RWPE1 (cell line): Measurements from ENCODE around the gene SCGB2B2.

Source experiments
- CTCF ChIA-PET: fragments of 350-600 bp; sonication (Branson Sonifier 250); formaldehyde crosslinking; extraction: SDS; loops from one replicate; lab custom pipeline; 2021; lab: Yijun Ruan, JAX
- POLR2A ChIA-PET: fragments of 400-600 bp; formaldehyde crosslinking; extraction: SDS; loops from one replicate; lab custom pipeline; 2020; ENCODE audit warnings: antibody characterized with exemption; ENCODE audit not compliant: low non-redundant PET; lab: Yijun Ruan, JAX
- DNase-seq: peaks from one replicate; pipeline ENCODE4 v3.0.0; 2012; ENCODE audit warnings: low spot score
- H3K27ac ChIP-seq: fragments of 450-650 bp; 2 replicates; pipeline ENCODE4 v1.5.1; 2017
- TF ChIP-seq, protein P1 (sequence below): fragments of 450-650 bp; conservative IDR thresholded peaks from 2 replicates; pipeline ENCODE4 v1.5.1; 2017; ENCODE audit warnings: low read depth, mild to moderate bottlenecking

The SCGB2B2 gene

DNA sequence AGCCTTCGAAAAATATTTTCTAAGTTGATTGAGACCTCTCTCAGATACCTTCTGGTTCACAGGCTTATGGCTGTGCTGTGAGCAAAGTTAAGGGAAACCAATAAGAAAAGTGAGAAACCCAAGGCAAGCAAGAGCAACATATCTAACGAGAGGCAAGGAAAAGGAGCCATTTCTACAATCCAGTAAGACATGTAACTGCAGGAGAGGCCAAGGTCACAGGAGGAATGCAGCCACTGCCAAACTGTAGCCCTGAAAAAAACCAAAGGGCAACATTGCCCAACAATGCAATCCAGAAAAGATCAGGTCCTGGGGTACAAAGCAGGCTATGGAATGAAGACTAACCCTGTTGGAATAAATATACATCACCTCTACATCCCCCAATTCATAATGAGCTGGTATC lies 21.3 kb downstream of the SCGB2B2 start:
- POLR2A ChIA-PET, result no interaction called here
- no peak for DNase-seq
- TF ChIP-seq, protein P1, sequence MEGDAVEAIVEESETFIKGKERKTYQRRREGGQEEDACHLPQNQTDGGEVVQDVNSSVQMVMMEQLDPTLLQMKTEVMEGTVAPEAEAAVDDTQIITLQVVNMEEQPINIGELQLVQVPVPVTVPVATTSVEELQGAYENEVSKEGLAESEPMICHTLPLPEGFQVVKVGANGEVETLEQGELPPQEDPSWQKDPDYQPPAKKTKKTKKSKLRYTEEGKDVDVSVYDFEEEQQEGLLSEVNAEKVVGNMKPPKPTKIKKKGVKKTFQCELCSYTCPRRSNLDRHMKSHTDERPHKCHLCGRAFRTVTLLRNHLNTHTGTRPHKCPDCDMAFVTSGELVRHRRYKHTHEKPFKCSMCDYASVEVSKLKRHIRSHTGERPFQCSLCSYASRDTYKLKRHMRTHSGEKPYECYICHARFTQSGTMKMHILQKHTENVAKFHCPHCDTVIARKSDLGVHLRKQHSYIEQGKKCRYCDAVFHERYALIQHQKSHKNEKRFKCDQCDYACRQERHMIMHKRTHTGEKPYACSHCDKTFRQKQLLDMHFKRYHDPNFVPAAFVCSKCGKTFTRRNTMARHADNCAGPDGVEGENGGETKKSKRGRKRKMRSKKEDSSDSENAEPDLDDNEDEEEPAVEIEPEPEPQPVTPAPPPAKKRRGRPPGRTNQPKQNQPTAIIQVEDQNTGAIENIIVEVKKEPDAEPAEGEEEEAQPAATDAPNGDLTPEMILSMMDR, result no peak
- CTCF ChIA-PET, result no interaction called here
- no peak overlapping the region for H3K27ac ChIP-seq

DNA sequence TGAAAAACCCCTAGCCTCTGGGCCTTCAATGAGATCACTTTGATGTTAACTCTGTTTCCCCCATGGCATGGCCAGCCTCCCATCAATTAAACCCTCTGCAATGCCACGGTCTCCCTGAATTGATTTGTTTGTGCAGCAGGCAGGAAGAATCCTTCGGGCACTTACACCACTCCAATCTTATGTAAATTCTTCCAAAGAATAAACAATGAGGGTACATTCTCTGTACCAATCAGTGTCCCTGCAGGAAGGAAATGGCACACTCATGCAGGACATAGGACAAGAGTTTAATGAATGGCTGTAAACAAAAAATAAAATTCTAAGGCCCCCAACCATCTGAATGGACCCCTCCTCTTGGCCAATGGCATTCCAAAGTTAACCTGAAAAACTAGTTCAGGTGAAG lies 22.2 kb downstream of the SCGB2B2 start:
- H3K27ac ChIP-seq, result no peak overlapping the region
- ChIA-PET POLR2A (no interaction called here), CTCF (no interaction called here)
- TF ChIP-seq, protein P1, result no peak
- no peak for DNase-seq

DNA sequence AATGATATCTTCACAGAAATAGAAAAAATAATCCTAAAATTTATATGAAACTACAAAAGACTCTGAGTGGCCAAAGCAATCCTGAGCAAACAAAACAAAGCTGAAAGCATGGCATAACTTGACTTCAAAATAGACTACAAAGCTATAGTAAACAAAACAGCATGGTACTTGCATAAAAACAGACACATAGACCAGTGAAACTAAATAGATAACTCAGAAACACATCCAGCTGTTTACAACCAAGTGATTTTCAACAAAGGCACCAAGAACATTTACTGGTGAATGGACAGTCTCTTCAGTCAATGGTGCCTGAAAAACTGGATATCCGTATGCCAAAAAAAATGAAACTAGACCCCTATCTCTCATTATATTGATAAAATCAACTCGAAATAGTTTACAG lies 25.2 kb downstream of the SCGB2B2 start:
- POLR2A ChIA-PET, result no interaction called here
- TF ChIP-seq, protein P1, result no peak
- DNase-seq, result no peak
- no peak overlapping the region for H3K27ac ChIP-seq
- CTCF ChIA-PET, result no interaction called here

DNA sequence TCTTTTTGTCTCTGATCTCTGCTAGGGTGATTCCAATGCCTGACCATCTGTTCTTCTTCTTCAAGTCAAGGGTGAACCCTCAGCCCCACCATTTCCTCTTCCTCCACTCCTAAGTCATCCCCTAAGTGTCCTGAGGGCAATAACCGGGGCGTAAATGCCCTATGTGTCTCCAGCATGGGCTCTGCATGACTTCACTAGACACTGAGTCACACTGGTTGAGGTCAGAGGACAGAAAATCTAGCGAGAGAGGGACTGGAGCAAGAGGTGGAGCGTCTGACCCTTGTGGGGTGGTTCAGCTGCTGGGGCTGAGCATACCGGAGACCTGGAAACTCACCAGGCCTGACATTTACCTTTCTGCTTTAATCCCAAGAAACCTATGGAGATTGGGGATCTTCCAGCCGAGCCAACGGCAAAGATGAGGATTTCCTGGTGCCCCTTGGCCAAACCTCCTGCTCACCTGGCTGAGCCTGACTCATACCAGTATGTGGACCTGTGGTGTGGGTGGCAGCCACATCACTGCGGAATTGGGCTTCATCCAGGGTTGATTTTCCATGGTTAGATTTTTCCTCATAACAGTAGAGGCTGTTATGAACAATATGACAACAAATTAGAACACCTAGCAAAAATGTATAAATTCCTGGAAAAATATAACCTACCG lies 26.9 kb downstream of the SCGB2B2 start:
- ChIA-PET POLR2A (no interaction called here), CTCF (no interaction called here)
- TF ChIP-seq, protein P1, result no peak
- H3K27ac ChIP-seq, result no peak overlapping the region
- DNase-seq, result no peak

DNA sequence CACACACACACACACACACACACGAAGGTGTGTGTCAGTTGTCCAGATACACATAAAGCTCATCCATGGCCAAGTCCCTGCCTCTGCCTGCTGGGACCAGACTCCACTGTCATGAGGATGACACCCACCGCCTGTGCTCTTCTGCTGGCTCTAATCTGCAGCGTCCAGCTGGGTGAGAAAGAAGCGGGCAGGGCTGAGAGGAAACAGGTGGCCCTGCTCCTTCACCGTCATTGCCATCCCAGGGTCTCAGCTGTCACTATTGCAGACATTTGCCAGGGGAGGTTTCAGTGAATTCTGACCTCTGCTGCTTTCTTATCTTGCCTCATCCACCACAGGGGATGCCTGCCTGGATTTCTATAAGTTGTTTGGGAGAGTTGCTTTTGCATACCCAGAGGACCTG lies 31.4 kb downstream of the SCGB2B2 start:
- CTCF ChIA-PET, result interaction anchor here (0.6 kb wide), 2 partner anchors 43 to 281 kb away, joined by 3 to 6 read pairs; partner anchors contain the start of gene ZNF30
- TF ChIP-seq, protein P1, result no peak
- no peak overlapping the region for H3K27ac ChIP-seq
- POLR2A ChIA-PET, result no interaction called here
- DNase-seq, result no peak

DNA sequence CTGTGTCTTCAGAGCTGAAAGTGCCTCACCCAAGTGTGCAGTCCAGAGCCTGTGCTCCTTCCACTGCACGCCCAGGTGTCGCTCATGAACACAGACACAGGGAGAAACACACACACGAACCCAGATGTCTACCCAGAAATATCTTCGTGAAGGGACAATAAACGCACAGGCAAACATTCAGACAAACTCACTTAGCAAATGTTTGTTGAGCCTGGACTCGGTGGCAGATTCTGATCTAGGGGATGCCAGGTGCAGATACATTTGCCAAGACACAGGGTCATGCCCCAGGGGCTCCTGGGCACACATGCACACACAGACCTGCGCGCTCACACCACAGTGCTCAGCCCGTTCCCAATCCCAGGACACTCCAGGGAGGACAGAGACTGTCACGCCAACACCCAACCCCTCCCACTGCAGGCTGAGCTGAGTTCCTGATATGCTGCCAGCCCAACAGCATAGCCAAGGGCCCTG lies 31.9 kb downstream of the SCGB2B2 start:
- ChIA-PET POLR2A (no interaction called here), CTCF (no interaction called here)
- TF ChIP-seq, protein P1, result no peak
- no peak overlapping the region for H3K27ac ChIP-seq
- DNase-seq, result no peak
